Lung (tissue), 12 donors: ENCODE results near the gene MAN2A1. TPM values are rescaled to one million over a fixed set of nuclear protein-coding genes. Genes with fewer than 3 reads are reported as not detected.

Experiments used
- ATAC-seq: fragments of 200-7000 bp; cut with Tn5 transposase; one replicate; pipeline ENCODE4 v1.9.1; 2020; ENCODE audit warnings: moderate number of reproducible peaks; ENCODE audit not compliant: insufficient read depth, low FRiP score
- DNase-seq, 3 donors: peaks; one replicate each; pipeline ENCODE4 v3.0.0-alpha.2; 2013 to 2017
- H3K27ac ChIP-seq, 2 donors: one replicate each; pipeline ENCODE4 v1.5.1; 2013; ENCODE audit warnings: mild to moderate bottlenecking in 2 of 2, moderate library complexity in 2 of 2, control low read depth in 1 of 2, inconsistent platforms in 1 of 2, low read depth in 1 of 2, low read length in 1 of 2
- H3K27me3 ChIP-seq, 3 donors: one replicate each; pipeline ENCODE4 v1.5.1; 2013; ENCODE audit warnings: low read length in 2 of 3; ENCODE audit not compliant: control insufficient read depth in 3 of 3, insufficient read depth in 3 of 3
- H3K36me3 ChIP-seq, 4 donors: one replicate each; pipeline ENCODE4 v1.5.1; 2013; ENCODE audit warnings: low read length in 4 of 4, mild to moderate bottlenecking in 1 of 4, moderate library complexity in 1 of 4; ENCODE audit not compliant: control insufficient read depth in 4 of 4, insufficient read depth in 4 of 4
- H3K4me1 ChIP-seq, 5 donors: one replicate each; pipeline ENCODE4 v1.5.1; 2013; ENCODE audit warnings: low read length in 5 of 5, mild to moderate bottlenecking in 2 of 5, moderate library complexity in 1 of 5; ENCODE audit not compliant: control insufficient read depth in 5 of 5, insufficient read depth in 5 of 5
- H3K4me3 ChIP-seq: one replicate; pipeline ENCODE4 v1.5.1; 2013; ENCODE audit warnings: mild to moderate bottlenecking, control low read depth, moderate library complexity
- H3K9ac ChIP-seq, 2 donors: one replicate each; pipeline ENCODE4 v1.5.1; 2013; ENCODE audit warnings: low read length in 2 of 2, control low read depth in 1 of 2; ENCODE audit not compliant: insufficient read depth in 1 of 2
- H3K9me3 ChIP-seq, 4 donors: one replicate each; pipeline ENCODE4 v1.5.1; 2013; ENCODE audit warnings: low read length in 3 of 4, mild to moderate bottlenecking in 1 of 4, moderate library complexity in 1 of 4; ENCODE audit not compliant: control insufficient read depth in 4 of 4, insufficient read depth in 3 of 4
- CTCF ChIP-seq: IDR thresholded peaks from 2 replicates; pipeline ENCODE4 v1.5.1; 2012; ENCODE audit warnings: mild to moderate bottlenecking; ENCODE audit errors: control extremely low read depth, extremely low read depth
- WGBS, 2 donors: extraction: QIAGEN DNeasy Blood & Tissue Kit; methylation state at CpG; one replicate each; pipeline ENCODE4 v1.1.7; 2013; 5-methylcytosine and 5-hydroxymethylcytosine counted together
- polyA plus RNA-seq, 2 donors: library from polyadenylated mRNA; stranded (reverse); fragments of 200-250 nt; gene quantifications; one replicate each; pipeline ENCODE4 v1.2.1, GENCODE V29; 2013
- total RNA-seq, 2 donors: library from RNA; depleted of rRNA in 1 of 2; stranded (reverse); fragments of >200 nt in 1 of 2; gene quantifications; one replicate each; pipeline ENCODE4 v1.2.1, GENCODE V29; 2014 to 2021
- donor health status: control.
- donor health status: control.
- donor health status: Bipolar disorder and iron deficiency.
- donor health status: healthy.
- donor health status: DM: yes; HTN: yes; CAD: no.

The MAN2A1 gene
- total and polyA plus RNA-seq, 4 donors, result 7.8 to 65.1 (median 25.3) TPM

GRCh38 chr5:109910874-109911273, 221.1 kb downstream of the MAN2A1 start:
- no peak for DNase-seq
- Histone ChIP-seq H3K27me3 (no peaks in the 10 kb centered on the region), H3K36me3 (no peaks in the 10 kb centered on the region), H3K27ac (no peak overlapping the region), H3K9ac (no peak overlapping the region), H3K9me3 (no peaks in the 10 kb centered on the region), H3K4me1 (no peaks in the 10 kb centered on the region), H3K4me3 (no peak overlapping the region)
- 80 to 81% methylated on average over 5 of the region's 5 CpGs for WGBS, 2 donors
- ATAC-seq, result no peak
- no peak for TF ChIP-seq CTCF

- H3K4me3 ChIP-seq, result no peak overlapping the region
- no peaks in the 10 kb centered on the region for H3K9me3 ChIP-seq
- DNase-seq (no peak), ATAC-seq (no peak)
- H3K27ac ChIP-seq, result no peak overlapping the region
- H3K4me1 ChIP-seq, result no peaks in the 10 kb centered on the region
- H3K27me3 ChIP-seq, result no peaks in the 10 kb centered on the region
- no peak overlapping the region for H3K9ac ChIP-seq
- no peak for TF ChIP-seq CTCF
- 70 to 76% methylated on average over 3 of the region's 3 CpGs for WGBS, 2 donors
- H3K36me3 ChIP-seq, result no peaks in the 10 kb centered on the region
Measured at GRCh38 chr5:109911731-109912130, 222.0 kb downstream of the MAN2A1 start.

GRCh38 chr5:109914906-109915305, 225.2 kb downstream of the MAN2A1 start:
- no peaks in the 10 kb centered on the region for H3K36me3 ChIP-seq
- H3K27ac ChIP-seq, result no peak overlapping the region
- no peak for TF ChIP-seq CTCF
- H3K4me1 ChIP-seq, result no peaks in the 10 kb centered on the region
- no peaks in the 10 kb centered on the region for H3K9me3 ChIP-seq
- H3K4me3 ChIP-seq, result no peak overlapping the region
- WGBS, 2 donors, result 80 to 92% methylated on average over 2 of the region's 2 CpGs
- H3K9ac ChIP-seq, result no peak overlapping the region
- ATAC-seq (no peak), DNase-seq (no peak)
- no peaks in the 10 kb centered on the region for H3K27me3 ChIP-seq

GRCh38 chr5:109916481-109917153, 226.9 kb downstream of the MAN2A1 start:
- no peak for DNase-seq
- WGBS, 2 donors, result 83 to 88% methylated on average over 4 of the region's 4 CpGs
- Histone ChIP-seq H3K27ac (no peak overlapping the region), H3K4me1 (peaks cover 0 to 4% (median 0%) of the 10 kb centered on the region in 5 donors), H3K9ac (no peak overlapping the region), H3K4me3 (no peak overlapping the region), H3K27me3 (no peaks in the 10 kb centered on the region), H3K9me3 (no peaks in the 10 kb centered on the region), H3K36me3 (no peaks in the 10 kb centered on the region)
- ATAC-seq, result no peak
- no peak for TF ChIP-seq CTCF
